ENCODE measurements around the gene S100A4. TPM values are rescaled to one million over a fixed set of nuclear protein-coding genes. Genes with fewer than 3 reads are reported as not detected.

Gene S100A4
- total RNA-seq, 1 donor, result 63.0 TPM

DNA sequence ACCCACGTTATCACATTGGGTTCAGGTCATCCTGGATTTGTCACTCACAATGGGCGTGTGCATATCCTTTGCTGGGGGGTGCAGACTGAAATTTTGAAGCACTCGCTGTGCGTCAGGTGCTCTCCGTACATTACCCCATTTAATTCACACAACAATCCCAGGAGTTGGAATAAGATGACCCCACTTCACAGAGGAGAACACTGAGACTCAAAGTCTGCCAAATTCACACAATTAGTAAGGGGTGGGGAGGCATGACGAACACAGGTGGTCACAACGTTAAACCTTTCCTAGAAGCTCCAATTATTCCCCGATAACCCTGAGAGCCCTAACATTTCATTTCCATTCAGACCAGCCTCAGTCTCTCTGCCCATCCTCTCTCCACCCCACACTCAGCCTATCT lies 23.9 kb upstream of the S100A4 start:
- H3K4me1 ChIP-seq (ENCODE audit: insufficient read depth, low read length), result peaks cover 57% of the 10 kb centered on the region
- no peaks in the 10 kb centered on the region for H3K9me3 ChIP-seq (ENCODE audit: low read depth, low read length)
- H3K27ac ChIP-seq (ENCODE audit: low read depth, low read length), result no peak overlapping the region
- H2AFZ ChIP-seq (ENCODE audit: low read length), result no peak overlapping the region
- no peak overlapping the region for H3K4me3 ChIP-seq (ENCODE audit: insufficient read depth, low read length)
- DNase-seq (ENCODE audit: insufficient read length, low spot score, missing footprints), result no peak
- H3K36me3 ChIP-seq (ENCODE audit: insufficient read depth, low read length), result no peaks in the 10 kb centered on the region
- H4K20me1 ChIP-seq (ENCODE audit: insufficient read depth, low read length), result no peaks in the 10 kb centered on the region
- no peaks in the 10 kb centered on the region for H3K27me3 ChIP-seq (ENCODE audit: insufficient read depth, low read length)
- TF ChIP-seq, protein P1, sequence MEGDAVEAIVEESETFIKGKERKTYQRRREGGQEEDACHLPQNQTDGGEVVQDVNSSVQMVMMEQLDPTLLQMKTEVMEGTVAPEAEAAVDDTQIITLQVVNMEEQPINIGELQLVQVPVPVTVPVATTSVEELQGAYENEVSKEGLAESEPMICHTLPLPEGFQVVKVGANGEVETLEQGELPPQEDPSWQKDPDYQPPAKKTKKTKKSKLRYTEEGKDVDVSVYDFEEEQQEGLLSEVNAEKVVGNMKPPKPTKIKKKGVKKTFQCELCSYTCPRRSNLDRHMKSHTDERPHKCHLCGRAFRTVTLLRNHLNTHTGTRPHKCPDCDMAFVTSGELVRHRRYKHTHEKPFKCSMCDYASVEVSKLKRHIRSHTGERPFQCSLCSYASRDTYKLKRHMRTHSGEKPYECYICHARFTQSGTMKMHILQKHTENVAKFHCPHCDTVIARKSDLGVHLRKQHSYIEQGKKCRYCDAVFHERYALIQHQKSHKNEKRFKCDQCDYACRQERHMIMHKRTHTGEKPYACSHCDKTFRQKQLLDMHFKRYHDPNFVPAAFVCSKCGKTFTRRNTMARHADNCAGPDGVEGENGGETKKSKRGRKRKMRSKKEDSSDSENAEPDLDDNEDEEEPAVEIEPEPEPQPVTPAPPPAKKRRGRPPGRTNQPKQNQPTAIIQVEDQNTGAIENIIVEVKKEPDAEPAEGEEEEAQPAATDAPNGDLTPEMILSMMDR (IDR thresholded peaks at IDR 0.05; ENCODE audit: extremely low read depth, low read depth, low read length), result no peak
- no peaks in the 10 kb centered on the region for H3K79me2 ChIP-seq (ENCODE audit: insufficient read depth, low read length)
- no peak overlapping the region for H3K4me2 ChIP-seq (ENCODE audit: insufficient read depth, low read length)

GRCh38 chr1:153568367-153569099 lies 22.9 kb upstream of the S100A4 start:
- TF ChIP-seq, protein P1 (IDR thresholded peaks at IDR 0.05; ENCODE audit: extremely low read depth, low read depth, low read length), result peak; percentile 96

DNA sequence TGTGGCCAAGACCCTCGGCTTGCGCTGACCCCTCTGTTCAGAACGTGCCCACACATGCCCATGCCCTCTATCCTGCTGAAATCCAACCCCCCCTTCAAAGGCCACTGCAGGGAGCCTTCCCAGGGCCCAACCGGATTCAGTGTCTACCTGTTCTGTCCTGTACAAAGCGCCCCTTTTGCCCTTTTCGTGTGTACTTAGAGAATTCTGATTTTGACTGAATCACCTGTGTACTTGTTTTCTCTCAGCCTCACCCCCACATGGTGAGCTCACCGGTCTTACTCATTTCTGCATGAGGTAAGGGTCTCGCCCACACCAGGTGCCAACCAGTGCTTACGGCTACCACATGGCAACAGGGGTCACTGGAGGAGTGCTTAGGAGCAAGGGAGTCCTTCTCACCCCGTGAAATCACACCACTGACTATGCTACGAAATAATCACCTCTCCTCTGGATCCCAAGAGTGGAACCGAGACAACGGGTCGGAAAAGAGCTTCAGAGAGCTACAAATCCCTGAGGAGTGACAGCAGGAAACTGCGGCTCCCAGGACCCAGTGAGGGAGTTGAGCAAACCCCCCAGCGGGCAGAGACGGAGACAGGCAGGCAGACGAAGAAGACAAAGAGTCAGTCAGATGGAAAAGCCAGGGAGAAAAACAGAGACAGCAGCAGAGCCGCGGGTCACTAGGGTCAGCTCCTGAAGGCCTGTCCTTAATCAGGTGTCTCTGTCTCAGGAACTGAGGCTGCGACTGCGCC lies 22.2 kb upstream of the S100A4 start:
- H3K4me1 ChIP-seq (ENCODE audit: insufficient read depth, low read length), result peaks cover 49% of the 10 kb centered on the region
- H3K36me3 ChIP-seq (ENCODE audit: insufficient read depth, low read length), result no peaks in the 10 kb centered on the region
- peak overlapping the region; percentile 7 for H3K4me3 ChIP-seq (ENCODE audit: insufficient read depth, low read length)
- peak; percentile 75 for DNase-seq (ENCODE audit: insufficient read length, low spot score, missing footprints)
- H3K27ac ChIP-seq (ENCODE audit: low read depth, low read length), result peak overlapping the region; percentile 100
- H3K9me3 ChIP-seq (ENCODE audit: low read depth, low read length), result no peaks in the 10 kb centered on the region
- H3K4me2 ChIP-seq (ENCODE audit: insufficient read depth, low read length), result peak overlapping the region; percentile 52
- no peaks in the 10 kb centered on the region for H3K79me2 ChIP-seq (ENCODE audit: insufficient read depth, low read length)
- H2AFZ ChIP-seq (ENCODE audit: low read length), result peak overlapping the region; percentile 80
- no peaks in the 10 kb centered on the region for H3K27me3 ChIP-seq (ENCODE audit: insufficient read depth, low read length)
- H4K20me1 ChIP-seq (ENCODE audit: insufficient read depth, low read length), result no peaks in the 10 kb centered on the region
- TF ChIP-seq, protein P1 (IDR thresholded peaks at IDR 0.05; ENCODE audit: extremely low read depth, low read depth, low read length), result no peak

More at GRCh38 chr1:153568367-153569099, 22.9 kb upstream of the S100A4 start:
- no peaks in the 10 kb centered on the region for H3K27me3 ChIP-seq (ENCODE audit: insufficient read depth, low read length)
- no peaks in the 10 kb centered on the region for H4K20me1 ChIP-seq (ENCODE audit: insufficient read depth, low read length)
- peak overlapping the region; percentile 7 for H3K4me3 ChIP-seq (ENCODE audit: insufficient read depth, low read length)
- H3K4me2 ChIP-seq (ENCODE audit: insufficient read depth, low read length), result peak overlapping the region; percentile 52
- H3K27ac ChIP-seq (ENCODE audit: low read depth, low read length), result peak overlapping the region; percentile 100
- no peaks in the 10 kb centered on the region for H3K9me3 ChIP-seq (ENCODE audit: low read depth, low read length)
- no peaks in the 10 kb centered on the region for H3K79me2 ChIP-seq (ENCODE audit: insufficient read depth, low read length)
- DNase-seq (ENCODE audit: insufficient read length, low spot score, missing footprints), result peak; percentile 88
- H3K36me3 ChIP-seq (ENCODE audit: insufficient read depth, low read length), result no peaks in the 10 kb centered on the region
- peaks cover 56% of the 10 kb centered on the region for H3K4me1 ChIP-seq (ENCODE audit: insufficient read depth, low read length)
- H2AFZ ChIP-seq (ENCODE audit: low read length), result peak overlapping the region; percentile 80
